Pancreas (tissue), 10 donors: ENCODE results near the gene ASAP2. TPM values are rescaled to one million over a fixed set of nuclear protein-coding genes. Genes with fewer than 3 reads are reported as not detected.

Experiments
- ATAC-seq, 4 donors: fragments of 200-7000 bp; cut with Tn5 transposase; one replicate each; pipeline versions ENCODE4 v1.8.0 to v1.9.1; 2020; ENCODE audit warnings: mild to moderate bottlenecking in 4 of 4, moderate library complexity in 4 of 4
- DNase-seq, 6 donors: peaks; one replicate each; pipeline ENCODE4 v3.0.0-alpha.2; 2020
- FAIRE-seq: peaks from 2 replicates; lab custom pipeline; 2012; peaks lifted over from hg19 to GRCh38; lab: Jason Lieb, UNC
- H3K27ac ChIP-seq, 4 donors: fragments of 200-600 bp; sonication (generic); 1 replicate in 3 of 4; 2 replicates in 1 of 4; pipeline versions ENCODE4 v1.5.0 to v1.8.0; 2020
- H3K27me3 ChIP-seq, 4 donors: fragments of 200-600 bp; one replicate each; pipeline ENCODE4 v1.8.0; 2021
- H3K36me3 ChIP-seq, 3 donors: fragments of 200-600 bp; sonication (generic) in 1 of 3; one replicate each; pipeline versions ENCODE4 v1.5.0 to v1.8.0; 2020 to 2021
- H3K4me1 ChIP-seq, 3 donors: fragments of 200-600 bp; one replicate each; pipeline ENCODE4 v1.8.0; 2021
- H3K4me3 ChIP-seq, 4 donors: fragments of 200-600 bp; sonication (generic) in 2 of 4; one replicate each; pipeline versions ENCODE4 v1.5.0 to v1.8.0; 2020 to 2021
- H3K9me3 ChIP-seq, 4 donors: fragments of 200-600 bp; one replicate each; pipeline ENCODE4 v1.8.0; 2021
- WGBS, 2 donors: extraction: QIAGEN DNeasy Blood & Tissue Kit; methylation state at CpG; one replicate each; pipeline ENCODE4 v1.1.7; 2013; 5-methylcytosine and 5-hydroxymethylcytosine counted together
- intact Hi-C, 3 donors: fragments of 100-400 bp; cut with DNase I; formaldehyde crosslinking; loops; one replicate each; pipeline versions ENCODE4 v1.11.1 to v1.14.2; 2022
- polyA plus RNA-seq, 2 donors: library from polyadenylated mRNA; stranded (reverse); fragments of 200-250 nt; gene quantifications; one replicate each; pipeline ENCODE4 v1.2.3, GENCODE V29; 2013
- total RNA-seq, 6 donors: library from RNA; stranded (reverse); fragmentation: NEBNext Ultra II Directional in 4 of 6; extraction: Animal tissue kit (Norgen Biotek cat#: 25700) in 4 of 6; gene quantifications; one replicate each; pipeline versions ENCODE4 v1.2.1 to v1.2.4, GENCODE V29; 2021 to 2023
- TF ChIP-seq, protein P1 (sequence below), 4 donors: fragments of 200-600 bp; sonication (generic) in 3 of 4; IDR thresholded peaks; one replicate each; pipeline versions ENCODE4 v1.5.0 to v1.8.0; 2021; ENCODE audit warnings: antibody characterized with exemption in 4 of 4
- donor health status: healthy with polysubstance abuse.
- donor health status: DM: no; HTN: no; CAD: no; lungs with moderate emphysema.
- donor health status: DM: no; HTN: no; CAD: no.
- donor health status: control.
- donor health status: control.
- donor health status: Bipolar disorder and iron deficiency.
- donor health status: DM: yes; HTN: yes; CAD: no.
- donor health status: DM: no; HTN: no; CAD: no.
- donor health status: DM: no; HTN: no; CAD: no.
- donor health status: DM: yes; HTN: yes; CAD: no.

ASAP2 gene
- total and polyA plus RNA-seq, 8 donors = 5.8 to 17.7 (median 7.3) TPM

DNA sequence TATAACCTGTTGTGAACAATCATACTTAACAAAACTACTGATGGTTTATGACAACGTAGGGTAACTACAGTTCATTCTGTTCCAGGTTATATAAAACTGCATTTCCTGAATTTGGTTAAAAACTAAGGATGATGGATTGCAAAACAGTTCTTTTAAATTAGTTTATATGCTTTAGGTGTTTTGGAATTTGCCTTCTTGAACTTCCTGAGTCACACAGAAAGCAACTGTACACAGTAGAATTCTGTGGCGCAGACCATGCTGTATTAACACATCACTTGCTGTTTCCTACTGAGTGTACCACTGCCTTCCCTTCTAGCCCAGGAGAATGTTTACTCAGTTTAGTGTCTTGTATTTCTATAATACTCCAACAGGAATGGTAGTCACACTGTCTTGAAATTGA lies 197.3 kb downstream of the ASAP2 start:
- no peak overlapping the region for H3K4me3 ChIP-seq
- ATAC-seq (no peak), FAIRE-seq (no peak)

DNA sequence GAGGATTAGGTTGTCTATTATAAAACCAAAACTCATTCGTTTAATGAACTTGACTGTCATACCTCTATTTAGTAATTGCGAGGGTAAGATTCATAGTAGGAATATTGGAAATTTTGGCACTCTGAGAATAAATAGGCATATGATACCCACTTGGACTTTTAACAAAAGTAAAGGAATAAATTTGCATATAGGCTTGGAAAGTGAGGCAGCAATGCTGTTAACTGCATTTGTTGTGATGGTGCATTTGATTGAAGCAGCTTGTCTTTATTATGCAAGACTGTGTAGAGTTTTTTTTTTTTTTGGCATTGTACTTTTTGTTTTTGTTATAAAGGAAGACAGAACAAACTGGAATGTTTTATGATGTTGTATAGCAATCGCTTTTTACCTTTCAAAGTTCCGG lies 197.8 kb downstream of the ASAP2 start:
- FAIRE-seq (no peak), ATAC-seq (no peak), DNase-seq (no peak)
- no peak overlapping the region for H3K4me3 ChIP-seq
- H3K4me1 ChIP-seq = no peaks in the 10 kb centered on the region
- H3K36me3 ChIP-seq = peaks cover 0 to 5% (median 0%) of the 10 kb centered on the region in 3 donors
- WGBS, 2 donors = 81 to 88% methylated on average over 4 of the region's 4 CpGs
- no peaks in the 10 kb centered on the region for H3K9me3 ChIP-seq
- H3K27ac ChIP-seq = no peak overlapping the region
- intact Hi-C loops = no loop called here
- no peaks in the 10 kb centered on the region for H3K27me3 ChIP-seq
- TF ChIP-seq, protein P1, sequence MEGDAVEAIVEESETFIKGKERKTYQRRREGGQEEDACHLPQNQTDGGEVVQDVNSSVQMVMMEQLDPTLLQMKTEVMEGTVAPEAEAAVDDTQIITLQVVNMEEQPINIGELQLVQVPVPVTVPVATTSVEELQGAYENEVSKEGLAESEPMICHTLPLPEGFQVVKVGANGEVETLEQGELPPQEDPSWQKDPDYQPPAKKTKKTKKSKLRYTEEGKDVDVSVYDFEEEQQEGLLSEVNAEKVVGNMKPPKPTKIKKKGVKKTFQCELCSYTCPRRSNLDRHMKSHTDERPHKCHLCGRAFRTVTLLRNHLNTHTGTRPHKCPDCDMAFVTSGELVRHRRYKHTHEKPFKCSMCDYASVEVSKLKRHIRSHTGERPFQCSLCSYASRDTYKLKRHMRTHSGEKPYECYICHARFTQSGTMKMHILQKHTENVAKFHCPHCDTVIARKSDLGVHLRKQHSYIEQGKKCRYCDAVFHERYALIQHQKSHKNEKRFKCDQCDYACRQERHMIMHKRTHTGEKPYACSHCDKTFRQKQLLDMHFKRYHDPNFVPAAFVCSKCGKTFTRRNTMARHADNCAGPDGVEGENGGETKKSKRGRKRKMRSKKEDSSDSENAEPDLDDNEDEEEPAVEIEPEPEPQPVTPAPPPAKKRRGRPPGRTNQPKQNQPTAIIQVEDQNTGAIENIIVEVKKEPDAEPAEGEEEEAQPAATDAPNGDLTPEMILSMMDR (IDR thresholded peaks at IDR 0.05) = no peak

More for the DNA sequence above, 197.3 kb downstream of the ASAP2 start:
- Histone ChIP-seq H3K27me3 (no peaks in the 10 kb centered on the region), H3K4me1 (no peaks in the 10 kb centered on the region), H3K36me3 (peaks cover 0 to 9% (median 0%) of the 10 kb centered on the region in 3 donors), H3K9me3 (no peaks in the 10 kb centered on the region), H3K27ac (no peak overlapping the region)
- TF ChIP-seq, protein P1 (IDR thresholded peaks at IDR 0.05) = no peak
- intact Hi-C loops = no loop called here
- no peak for DNase-seq
- 65 to 75% methylated on average over 2 of the region's 2 CpGs for WGBS, 2 donors

DNA sequence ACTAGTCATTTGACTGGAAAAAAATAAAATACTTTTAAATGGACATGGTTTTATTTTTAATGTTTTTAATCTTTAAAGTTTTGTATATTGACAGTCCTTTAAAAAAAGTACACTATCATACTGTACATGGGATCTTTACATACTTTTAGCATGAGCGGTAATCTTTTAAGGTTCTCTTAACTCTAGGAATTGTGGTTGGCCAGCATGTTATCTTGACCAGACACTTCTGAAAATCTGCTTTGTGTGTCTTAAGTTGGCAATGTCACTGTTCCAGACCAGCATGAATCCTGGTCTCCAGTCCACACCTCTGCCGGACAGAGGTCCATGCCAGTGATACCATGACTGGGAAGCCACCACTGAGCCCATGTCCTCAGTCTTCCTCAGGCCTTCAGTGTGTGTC lies 199.0 kb downstream of the ASAP2 start:
- DNase-seq (no peak), ATAC-seq (no peak), FAIRE-seq (no peak)
- Histone ChIP-seq H3K27me3 (no peaks in the 10 kb centered on the region), H3K4me1 (no peaks in the 10 kb centered on the region), H3K9me3 (no peaks in the 10 kb centered on the region), H3K27ac (no peak overlapping the region), H3K36me3 (peaks cover 0 to 5% (median 0%) of the 10 kb centered on the region in 3 donors), H3K4me3 (no peak overlapping the region)
- TF ChIP-seq, protein P1 (IDR thresholded peaks at IDR 0.05) = no peak
- 97% methylated on average over 2 of the region's 2 CpGs for WGBS, 2 donors
- intact Hi-C loops = no loop called here

DNA sequence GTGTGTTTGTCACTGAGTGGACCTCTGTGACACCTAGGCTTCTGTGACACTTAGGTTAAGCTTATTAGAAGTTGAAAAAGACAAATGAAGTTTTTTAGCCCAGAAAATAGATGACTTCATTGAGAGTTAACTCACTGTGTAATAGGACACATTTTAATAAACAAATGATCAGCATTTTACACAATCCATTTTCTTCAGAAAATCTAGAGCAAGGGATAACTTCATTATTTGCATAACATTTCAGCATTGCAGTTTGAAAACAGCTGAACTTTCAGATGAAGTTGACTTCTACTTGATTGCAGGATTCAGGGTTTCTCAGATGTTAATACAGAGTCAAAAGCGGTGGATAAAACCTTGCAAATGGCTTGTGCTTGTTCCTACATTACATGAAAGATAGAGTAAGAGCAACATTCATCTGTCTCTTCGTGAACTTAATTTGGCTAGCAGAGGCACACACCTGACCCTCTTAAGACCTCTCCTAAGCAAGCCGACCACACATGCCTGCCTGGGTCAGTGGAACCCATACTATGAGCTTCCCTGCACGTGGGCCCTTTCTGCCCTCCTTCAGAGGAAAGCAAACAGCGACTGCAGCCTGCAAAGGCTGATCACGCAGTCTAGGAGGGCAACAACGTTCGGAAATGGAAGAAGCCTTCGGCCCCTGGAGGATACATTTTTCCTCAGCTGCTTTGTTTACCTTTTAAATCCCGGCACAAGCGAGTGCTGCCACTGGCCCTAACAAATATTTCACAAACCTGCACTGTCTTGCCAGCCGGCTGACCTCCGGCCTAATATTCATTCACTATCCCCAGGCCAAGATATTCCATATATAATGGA lies 200.1 kb downstream of the ASAP2 start:
- FAIRE-seq (no peak), ATAC-seq (no peak), DNase-seq (peak in 1 of 6 donors; percentile 41)
- intact Hi-C loops = no loop called here
- H3K36me3 ChIP-seq = peaks cover 0 to 5% (median 2%) of the 10 kb centered on the region in 3 donors
- TF ChIP-seq, protein P1 (IDR thresholded peaks at IDR 0.05) = no peak
- H3K4me3 ChIP-seq = no peak overlapping the region
- no peaks in the 10 kb centered on the region for H3K9me3 ChIP-seq
- no peaks in the 10 kb centered on the region for H3K27me3 ChIP-seq
- H3K4me1 ChIP-seq = no peaks in the 10 kb centered on the region
- no peak overlapping the region for H3K27ac ChIP-seq
- 77 to 83% methylated on average over 13 of the region's 13 CpGs for WGBS, 2 donors

DNA sequence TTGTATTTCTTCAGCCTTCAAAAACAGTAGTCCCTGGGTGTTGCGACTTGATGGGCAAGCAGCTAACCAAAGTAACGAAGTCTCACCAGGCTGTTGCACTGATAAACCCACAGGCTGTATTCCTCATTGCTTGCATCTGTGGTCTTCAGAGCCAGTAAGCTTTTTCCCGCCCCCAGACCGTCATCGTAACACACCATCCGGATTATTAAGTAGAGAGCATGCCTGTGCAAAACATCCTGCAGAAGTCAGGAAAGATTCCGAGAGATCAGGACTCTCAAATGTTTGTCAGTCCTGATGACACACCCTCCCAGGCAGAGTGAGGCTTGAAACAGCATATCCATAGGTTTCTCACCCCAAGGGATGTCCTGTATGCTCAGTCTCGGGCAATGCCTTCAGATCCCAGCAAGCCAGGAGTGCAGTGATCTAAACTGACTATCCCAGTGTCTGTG lies 200.8 kb downstream of the ASAP2 start:
- no peaks in the 10 kb centered on the region for H3K4me1 ChIP-seq
- H3K36me3 ChIP-seq = peaks cover 0 to 5% (median 2%) of the 10 kb centered on the region in 3 donors

More for the DNA sequence above, 200.8 kb downstream of the ASAP2 start:
- no peaks in the 10 kb centered on the region for H3K27me3 ChIP-seq
- TF ChIP-seq, protein P1 (IDR thresholded peaks at IDR 0.05) = no peak
- WGBS, 2 donors = 88 to 91% methylated on average over 8 of the region's 8 CpGs
- no peak for ATAC-seq
- FAIRE-seq = no peak
- no peak overlapping the region for H3K27ac ChIP-seq
- no peak for DNase-seq
- H3K9me3 ChIP-seq = no peaks in the 10 kb centered on the region
- intact Hi-C loops = no loop called here
- no peak overlapping the region for H3K4me3 ChIP-seq
